HEK293 (cell line): ENCODE measurements around the gene LRRC66.

Experiments used
- CTCF ChIA-PET: fragments of 350-600 bp; formaldehyde crosslinking; extraction: SDS; loops from one replicate; lab custom pipeline; 2021; ENCODE audit warnings: antibody characterized with exemption; lab: Yijun Ruan, JAX
- POLR2A ChIA-PET: fragments of 300-600 bp; formaldehyde crosslinking; extraction: SDS; loops from one replicate; lab custom pipeline; 2020; ENCODE audit warnings: antibody characterized with exemption, inconsistent platforms; lab: Yijun Ruan, JAX
- H3K27ac ChIP-seq: fragments of 200-500 bp; sonication (Bioruptor generic); 2 replicates; pipeline ENCODE4 v1.5.1; 2014; ENCODE audit warnings: low read depth, low read length, control low read depth, inconsistent platforms; ENCODE audit errors: extremely low read depth
- H3K36me3 ChIP-seq, 2 experiments: fragments of 200-500 bp in 1 of 2; sonication (Bioruptor generic) in 1 of 2; 1 replicate in 1 of 2; 2 replicates in 1 of 2; pipeline ENCODE4 v1.5.1; 2014 to 2017; ENCODE audit warnings: inconsistent platforms in 2 of 2, low read length in 2 of 2; ENCODE audit not compliant: control insufficient read depth in 2 of 2, insufficient read depth in 1 of 2
- H3K4me1 ChIP-seq: fragments of 200-500 bp; sonication (Bioruptor generic); 2 replicates; pipeline ENCODE4 v1.5.1; 2014; ENCODE audit warnings: mild to moderate bottlenecking, low read length, inconsistent platforms; ENCODE audit not compliant: control insufficient read depth, insufficient read depth
- H3K4me3 ChIP-seq: 2 replicates; pipeline ENCODE4 v1.5.1; 2011; ENCODE audit warnings: low read depth, mild to moderate bottlenecking, control low read depth, low read length, moderate library complexity
- H3K9me3 ChIP-seq: fragments of 200-500 bp; sonication (Bioruptor generic); 2 replicates; pipeline ENCODE4 v1.5.1; 2014; ENCODE audit warnings: low read depth, low read length, inconsistent platforms; ENCODE audit not compliant: control insufficient read depth, insufficient read depth
- AEBP2 ChIP-seq: fragments of 450-650 bp; formaldehyde crosslinking; IDR thresholded peaks from 2 replicates; pipeline ENCODE4 v1.5.1; 2016; ENCODE audit warnings: missing biosample characterization, missing genetic modification characterization, borderline replicate concordance
- BCL11A ChIP-seq: fragments of 450-650 bp; formaldehyde crosslinking; IDR thresholded peaks from 2 replicates; pipeline ENCODE4 v1.5.1; 2016; ENCODE audit warnings: low read depth, missing biosample characterization, missing genetic modification characterization
- KLF16 ChIP-seq: fragments of 450-650 bp; formaldehyde crosslinking; IDR thresholded peaks from 2 replicates; pipeline ENCODE4 v1.5.1; 2017; ENCODE audit warnings: missing biosample characterization, missing genetic modification characterization
- KLF9 ChIP-seq: fragments of 450-650 bp; formaldehyde crosslinking; IDR thresholded peaks from 2 replicates; pipeline ENCODE4 v1.5.1; 2016; ENCODE audit warnings: missing biosample characterization, missing genetic modification characterization, low read depth
- MZF1 ChIP-seq: fragments of 450-650 bp; formaldehyde crosslinking; IDR thresholded peaks from 2 replicates; pipeline ENCODE4 v1.5.1; 2017; ENCODE audit warnings: missing biosample characterization, missing genetic modification characterization, borderline replicate concordance
- OVOL3 ChIP-seq: fragments of 450-650 bp; formaldehyde crosslinking; IDR thresholded peaks from 2 replicates; pipeline ENCODE4 v1.5.1; 2016; ENCODE audit warnings: missing biosample characterization, missing genetic modification characterization
- PRDM4 ChIP-seq: fragments of 450-650 bp; formaldehyde crosslinking; IDR thresholded peaks from 2 replicates; pipeline ENCODE4 v1.5.1; 2017; ENCODE audit warnings: missing biosample characterization, missing genetic modification characterization
- PRDM6 ChIP-seq: fragments of 450-650 bp; formaldehyde crosslinking; IDR thresholded peaks from 2 replicates; pipeline ENCODE4 v1.5.1; 2017; ENCODE audit warnings: missing biosample characterization, missing genetic modification characterization
- SALL2 ChIP-seq: fragments of 450-650 bp; formaldehyde crosslinking; IDR thresholded peaks from 2 replicates; pipeline ENCODE4 v1.5.0; 2017; ENCODE audit warnings: missing biosample characterization, mild to moderate bottlenecking, missing genetic modification characterization, borderline replicate concordance
- SCRT1 ChIP-seq: fragments of 450-650 bp; formaldehyde crosslinking; IDR thresholded peaks from 2 replicates; pipeline ENCODE4 v1.5.1; 2016; ENCODE audit warnings: missing biosample characterization, missing genetic modification characterization, borderline replicate concordance
- ZBTB7A ChIP-seq: fragments of 450-650 bp; formaldehyde crosslinking; IDR thresholded peaks from 2 replicates; pipeline ENCODE4 v1.5.1; 2016; ENCODE audit warnings: low read depth, missing biosample characterization, missing genetic modification characterization
- ZNF146 ChIP-seq: fragments of 450-650 bp; formaldehyde crosslinking; IDR thresholded peaks from 2 replicates; pipeline ENCODE4 v1.5.1; 2016; ENCODE audit warnings: missing biosample characterization, missing genetic modification characterization
- ZNF155 ChIP-seq: fragments of 450-650 bp; formaldehyde crosslinking; IDR thresholded peaks from 2 replicates; pipeline ENCODE4 v1.5.1; 2016; ENCODE audit warnings: missing biosample characterization, missing genetic modification characterization
- ZNF202 ChIP-seq: fragments of 450-650 bp; formaldehyde crosslinking; IDR thresholded peaks from 2 replicates; pipeline ENCODE4 v1.5.1; 2016; ENCODE audit warnings: missing biosample characterization, missing genetic modification characterization, borderline replicate concordance
- ZNF248 ChIP-seq: fragments of 450-650 bp; formaldehyde crosslinking; IDR thresholded peaks from 2 replicates; pipeline ENCODE4 v1.5.1; 2017; ENCODE audit warnings: missing biosample characterization, missing genetic modification characterization
- ZNF280C ChIP-seq: fragments of 450-650 bp; formaldehyde crosslinking; IDR thresholded peaks from 2 replicates; pipeline ENCODE4 v1.5.1; 2016; ENCODE audit warnings: missing biosample characterization, missing genetic modification characterization
- ZNF311 ChIP-seq: fragments of 450-650 bp; formaldehyde crosslinking; IDR thresholded peaks from 2 replicates; pipeline ENCODE4 v1.5.1; 2017; ENCODE audit warnings: missing biosample characterization, missing genetic modification characterization, borderline replicate concordance
- ZNF335 ChIP-seq: fragments of 450-650 bp; formaldehyde crosslinking; conservative IDR thresholded peaks from 2 replicates; pipeline ENCODE4 v1.5.1; 2016; ENCODE audit warnings: missing biosample characterization, missing genetic modification characterization
- ZNF555 ChIP-seq: fragments of 450-650 bp; formaldehyde crosslinking; conservative IDR thresholded peaks from 2 replicates; pipeline ENCODE4 v1.5.1; 2017; ENCODE audit warnings: missing biosample characterization, mild to moderate bottlenecking, missing genetic modification characterization, inconsistent platforms
- ZNF558 ChIP-seq: fragments of 450-650 bp; formaldehyde crosslinking; IDR thresholded peaks from 2 replicates; pipeline ENCODE4 v1.5.1; 2016; ENCODE audit warnings: missing biosample characterization, missing genetic modification characterization
- ZNF624 ChIP-seq: fragments of 450-650 bp; formaldehyde crosslinking; IDR thresholded peaks from 2 replicates; pipeline ENCODE4 v1.5.1; 2017; ENCODE audit warnings: missing biosample characterization, missing genetic modification characterization
- ZNF626 ChIP-seq: fragments of 450-650 bp; sonication (Bioruptor Pico); formaldehyde crosslinking; IDR thresholded peaks from 2 replicates; pipeline ENCODE4 v1.5.1; 2018; ENCODE audit warnings: missing biosample characterization, missing genetic modification characterization, inconsistent platforms
- ZNF707 ChIP-seq: fragments of 450-650 bp; formaldehyde crosslinking; IDR thresholded peaks from 2 replicates; pipeline ENCODE4 v1.5.1; 2016; ENCODE audit warnings: missing biosample characterization, missing genetic modification characterization
- ZNF76 ChIP-seq: fragments of 450-650 bp; formaldehyde crosslinking; IDR thresholded peaks from 2 replicates; pipeline ENCODE4; 2016; ENCODE audit warnings: low read depth, missing biosample characterization, missing genetic modification characterization, borderline replicate concordance
- ZNF785 ChIP-seq: fragments of 450-650 bp; formaldehyde crosslinking; IDR thresholded peaks from 2 replicates; pipeline ENCODE4 v1.5.1; 2016; ENCODE audit warnings: missing biosample characterization, missing genetic modification characterization
- ZSCAN18 ChIP-seq: fragments of 450-650 bp; formaldehyde crosslinking; IDR thresholded peaks from 2 replicates; pipeline ENCODE4 v1.5.1; 2016; ENCODE audit warnings: missing biosample characterization, missing genetic modification characterization

The LRRC66 gene

GRCh38 chr4:52057196-52057595 is 37.0 kb upstream of the LRRC66 start:
- H3K9me3 ChIP-seq: no peaks in the 10 kb centered on the region
- no peaks in the 10 kb centered on the region for H3K4me1 ChIP-seq
- no peak overlapping the region for H3K4me3 ChIP-seq
- CTCF ChIA-PET: no interaction called here
- no peak for TF ChIP-seq SALL2
- no peak for TF ChIP-seq OVOL3 (tag by site-specific recombination)
- no peak for TF ChIP-seq ZNF155 (tag by site-specific recombination)
- TF ChIP-seq PRDM6 (tag by site-specific recombination): no peak
- TF ChIP-seq MZF1 (tag by site-specific recombination): no peak
- no peak for TF ChIP-seq ZNF335 (tag by site-specific recombination)
- no peak for TF ChIP-seq ZNF146 (tag by site-specific recombination)
- no peak for TF ChIP-seq ZNF785
- no peak for TF ChIP-seq KLF9 (tag by site-specific recombination)
- no peak for TF ChIP-seq BCL11A (tag by site-specific recombination)
- no peak for TF ChIP-seq ZNF202
- no peak for TF ChIP-seq AEBP2 (tag by site-specific recombination)
- no peak for TF ChIP-seq ZNF280C
- no peak for TF ChIP-seq ZNF624 (tag by site-specific recombination)
- no peak for TF ChIP-seq ZNF707 (tag by site-specific recombination)
- TF ChIP-seq ZBTB7A: no peak
- TF ChIP-seq KLF16 (tag by site-specific recombination): no peak
- TF ChIP-seq, all 188 proteins: peak for 0
- Histone ChIP-seq H3K36me3 (no peaks in the 10 kb centered on the region), H3K27ac (no peak overlapping the region)
- POLR2A ChIA-PET: no interaction called here

GRCh38 chr4:52054254-52054653 is 34.1 kb upstream of the LRRC66 start:
- H3K36me3 ChIP-seq: no peaks in the 10 kb centered on the region
- no peak overlapping the region for H3K27ac ChIP-seq
- no peaks in the 10 kb centered on the region for H3K9me3 ChIP-seq
- CTCF ChIA-PET: no interaction called here
- POLR2A ChIA-PET: interaction anchor here (1.1 kb wide), 1 partner anchor 16 kb away, joined by 5 read pairs; the partner anchor contains the start of gene SGCB
- no peaks in the 10 kb centered on the region for H3K4me1 ChIP-seq
- H3K4me3 ChIP-seq: no peak overlapping the region
- TF ChIP-seq PRDM4 (tag by site-specific recombination) (no peak), AEBP2 (tag by site-specific recombination) (no peak), ZNF311 (no peak), ZSCAN18 (tag by site-specific recombination) (no peak), SCRT1 (tag by site-specific recombination) (peak; percentile 55; the same call in 1 of the 2 replicates), ZNF626 (tag by site-specific recombination) (no peak), ZNF555 (tag by site-specific recombination) (no peak), ZNF558 (tag by site-specific recombination) (no peak), ZNF248 (tag by site-specific recombination) (no peak), ZNF76 (tag by site-specific recombination) (no peak)
